Heart left ventricle (tissue), 13 donors: ENCODE data around the gene DAPP1.

Experiments
- POLR2A ChIP-seq, 2 donors: fragments of 450-650 bp; IDR thresholded peaks; one replicate each; pipeline ENCODE4 v1.6.1; 2017; ENCODE audit warnings: antibody characterized with exemption in 2 of 2, mild to moderate bottlenecking in 2 of 2, moderate library complexity in 2 of 2
- TF ChIP-seq, protein P1 (sequence below), 12 donors: fragments of 200-600 bp; sonication (generic) in 4 of 12; IDR thresholded peaks; one replicate each; pipeline versions ENCODE4 v1.5.0 to v1.8.0; 2018 to 2022; ENCODE audit warnings: antibody characterized with exemption in 12 of 12, mild to moderate bottlenecking in 5 of 12
- donor health status: ischemic (EF 13 %, LVEDD 7.1; RV severe dilation, severe dysfunction).
- donor health status: DM: no; HTN: yes; CAD: no.
- donor health status: DM: no; HTN: no; CAD: no.
- donor health status: ischemic (EF 25% LVEDD 6.9; RV normal size, moderate dysfunction).
- donor health status: ischemic (EF 25% LVEDD 5.7; RV mildly dilated, moderate dysfunction).
- donor health status: ischemic (EF 35%, LVEDD 5.7; RV mildly dilated, moderate dysfunction).
- donor health status: nonischemic (EF 11% LVEDD 7.7; RV severe dilation, severe dysfunction).
- donor health status: DM: yes; HTN: yes; CAD: no.
- donor health status: PGD.
- donor health status: ischemic (EF 29% LVEDD 5.4; RV normal size, mild dysfunction).
- donor health status: nonischemic (EF 23%, LVEDD 6.1; RV moderate dilation, normal function).

GRCh38 chr4:99827857-99828256, 11.2 kb downstream of the DAPP1 start:
- TF ChIP-seq, protein P1, sequence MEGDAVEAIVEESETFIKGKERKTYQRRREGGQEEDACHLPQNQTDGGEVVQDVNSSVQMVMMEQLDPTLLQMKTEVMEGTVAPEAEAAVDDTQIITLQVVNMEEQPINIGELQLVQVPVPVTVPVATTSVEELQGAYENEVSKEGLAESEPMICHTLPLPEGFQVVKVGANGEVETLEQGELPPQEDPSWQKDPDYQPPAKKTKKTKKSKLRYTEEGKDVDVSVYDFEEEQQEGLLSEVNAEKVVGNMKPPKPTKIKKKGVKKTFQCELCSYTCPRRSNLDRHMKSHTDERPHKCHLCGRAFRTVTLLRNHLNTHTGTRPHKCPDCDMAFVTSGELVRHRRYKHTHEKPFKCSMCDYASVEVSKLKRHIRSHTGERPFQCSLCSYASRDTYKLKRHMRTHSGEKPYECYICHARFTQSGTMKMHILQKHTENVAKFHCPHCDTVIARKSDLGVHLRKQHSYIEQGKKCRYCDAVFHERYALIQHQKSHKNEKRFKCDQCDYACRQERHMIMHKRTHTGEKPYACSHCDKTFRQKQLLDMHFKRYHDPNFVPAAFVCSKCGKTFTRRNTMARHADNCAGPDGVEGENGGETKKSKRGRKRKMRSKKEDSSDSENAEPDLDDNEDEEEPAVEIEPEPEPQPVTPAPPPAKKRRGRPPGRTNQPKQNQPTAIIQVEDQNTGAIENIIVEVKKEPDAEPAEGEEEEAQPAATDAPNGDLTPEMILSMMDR (IDR thresholded peaks at IDR 0.05) = no peak
- no peak for TF ChIP-seq POLR2A (IDR thresholded peaks at IDR 0.05)
